Mesodermal cell (in vitro differentiated cells): ENCODE measurements around the gene RBPJL.
"Not testable (repeated sequence)": the region's sequence is repeated elsewhere in the genome, so short reads cannot be mapped to it uniquely, and the experiment has no call there.

Experiments used
- H3K27ac ChIP-seq: 2 replicates; pipeline ENCODE4 v1.7.0; 2013; ENCODE audit warnings: mild to moderate bottlenecking, low read depth, low read length, moderate library complexity; ENCODE audit not compliant: severe bottlenecking
- H3K36me3 ChIP-seq: 2 replicates; pipeline ENCODE4 v1.7.1; 2013; ENCODE audit warnings: mild to moderate bottlenecking, low read length, moderate library complexity; ENCODE audit not compliant: control insufficient read depth, insufficient read depth
- H3K4me1 ChIP-seq: one replicate; pipeline ENCODE4 v1.7.1; 2013; ENCODE audit warnings: mild to moderate bottlenecking, low read length; ENCODE audit not compliant: insufficient read depth, control insufficient read depth, poor library complexity, severe bottlenecking
- H3K4me3 ChIP-seq: 2 replicates; pipeline ENCODE4 v1.7.0; 2013; ENCODE audit warnings: low read length, control low read depth, mild to moderate bottlenecking; ENCODE audit not compliant: insufficient read depth, poor library complexity, severe bottlenecking; ENCODE audit errors: extremely low read depth
- H3K9me3 ChIP-seq: 2 replicates; pipeline ENCODE4 v1.7.1; 2013; ENCODE audit warnings: mild to moderate bottlenecking, low read length, moderate library complexity; ENCODE audit not compliant: control insufficient read depth
- WGBS, 2 experiments: methylation state at CpG; one replicate each; pipeline ENCODE4 v1.1.5; 2013; ENCODE audit warnings: missing lambda C conversion rate in 2 of 2; ENCODE audit not compliant: insufficient coverage in 2 of 2; 5-methylcytosine and 5-hydroxymethylcytosine counted together

Gene RBPJL

GRCh38 chr20:45343532-45344167 lies 37.0 kb downstream of the RBPJL start:
- WGBS, 2 experiments: 50 to 53% methylated on average over 5 of the region's 6 CpGs

GRCh38 chr20:45344168-45344860 lies 37.7 kb downstream of the RBPJL start:
- no peaks in the 10 kb centered on the region for H3K9me3 ChIP-seq
- peaks cover 20% of the 10 kb centered on the region for H3K36me3 ChIP-seq
- peaks cover 66% of the 10 kb centered on the region for H3K4me1 ChIP-seq
- H3K27ac ChIP-seq: peak overlapping the region; percentile 97
- 31 to 40% methylated on average over 5 to 7 of the region's 9 CpGs for WGBS, 2 experiments
- peak overlapping the region; percentile 79 for H3K4me3 ChIP-seq

More at GRCh38 chr20:45343532-45344167, 37.0 kb downstream of the RBPJL start:
- Histone ChIP-seq H3K36me3 (peaks cover 27% of the 10 kb centered on the region), H3K4me1 (peaks cover 72% of the 10 kb centered on the region), H3K27ac (peak overlapping the region; percentile 97), H3K9me3 (no peaks in the 10 kb centered on the region), H3K4me3 (peak overlapping the region; percentile 79)

DNA sequence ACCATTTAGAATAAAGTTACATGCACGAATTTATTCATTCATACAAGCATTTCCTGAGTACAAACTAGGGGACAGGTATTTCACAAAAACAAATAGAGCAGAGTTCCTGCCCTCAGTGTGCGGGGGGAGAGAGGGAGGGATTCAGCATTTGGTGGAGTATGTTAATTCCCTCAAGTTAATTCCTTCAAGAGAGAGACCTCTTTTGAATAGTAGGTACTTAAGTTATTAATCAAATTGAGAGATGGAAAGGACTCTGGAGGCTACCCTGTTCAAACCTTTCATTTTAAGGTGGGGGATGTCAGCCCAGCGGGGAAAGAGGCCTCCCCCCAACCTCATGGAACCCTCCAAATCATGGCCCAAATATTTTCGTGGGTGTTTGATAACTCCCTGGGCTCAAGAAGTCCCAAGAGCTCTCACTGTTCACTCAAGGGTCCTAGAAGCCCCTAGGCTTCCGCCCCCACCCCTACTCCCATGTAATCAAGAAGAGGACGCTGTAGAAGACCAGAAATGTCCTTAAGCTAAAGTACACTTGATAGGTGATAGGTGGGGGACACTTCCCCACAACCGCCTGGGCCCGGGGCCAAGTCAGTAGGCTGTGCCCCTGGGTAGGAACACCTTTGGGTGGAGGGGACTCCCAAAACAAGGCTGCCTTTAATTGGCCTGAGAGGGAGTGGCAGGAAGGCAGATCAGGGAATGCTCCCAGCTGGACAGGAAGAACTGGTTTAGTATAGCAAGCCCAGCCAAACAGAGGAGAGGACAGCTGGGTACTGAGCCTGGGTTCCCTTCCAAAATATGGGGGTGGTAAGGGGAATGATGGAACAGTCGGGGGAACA lies 38.7 kb downstream of the RBPJL start:
- peak overlapping the region; percentile 79 for H3K4me3 ChIP-seq
- WGBS, 2 experiments: 43 to 83% methylated on average over 2 of the region's 9 CpGs
- H3K27ac ChIP-seq: peak overlapping the region; percentile 97

GRCh38 chr20:45346291-45346718 lies 39.7 kb downstream of the RBPJL start:
- peak overlapping the region; percentile 79 for H3K4me3 ChIP-seq
- H3K9me3 ChIP-seq: no peaks in the 10 kb centered on the region
- H3K36me3 ChIP-seq: peaks cover under 1% of the 10 kb centered on the region
- 61 to 81% methylated on average over 3 of the region's 3 CpGs for WGBS, 2 experiments
- no peak overlapping the region for H3K27ac ChIP-seq
- peaks cover 51% of the 10 kb centered on the region for H3K4me1 ChIP-seq

More for the DNA sequence above, 38.7 kb downstream of the RBPJL start:
- Histone ChIP-seq H3K4me1 (peaks cover 59% of the 10 kb centered on the region), H3K36me3 (peaks cover 10% of the 10 kb centered on the region), H3K9me3 (no peaks in the 10 kb centered on the region)

DNA sequence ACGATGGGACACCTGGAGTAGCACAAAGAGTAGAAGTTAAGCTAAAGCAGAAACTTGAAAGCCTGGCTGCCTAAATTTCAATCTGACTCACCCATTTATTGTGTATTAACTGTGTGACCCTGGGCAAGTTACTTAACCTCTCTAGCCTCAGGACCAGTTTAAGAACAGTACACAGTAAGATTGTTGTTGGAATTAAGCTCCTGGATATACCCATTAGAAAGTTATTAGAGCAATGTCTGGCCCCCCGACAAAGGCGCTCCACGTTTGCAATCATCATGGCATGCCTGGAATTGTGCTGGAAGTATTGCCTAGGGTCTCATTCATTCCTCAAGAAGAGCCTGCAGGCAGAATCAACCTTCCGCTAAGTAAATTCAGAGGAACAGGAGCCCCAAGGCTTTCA lies 40.2 kb downstream of the RBPJL start:
- H3K36me3 ChIP-seq: no peaks in the 10 kb centered on the region
- H3K9me3 ChIP-seq: no peaks in the 10 kb centered on the region
- peaks cover 46% of the 10 kb centered on the region for H3K4me1 ChIP-seq
- 52 to 54% methylated on average over 2 of the region's 5 CpGs for WGBS, 2 experiments
- H3K27ac ChIP-seq: peak overlapping the region; percentile 43
- H3K4me3 ChIP-seq: peak overlapping the region; percentile 79

GRCh38 chr20:45347297-45347935 lies 40.8 kb downstream of the RBPJL start:
- Histone ChIP-seq H3K9me3 (no peaks in the 10 kb centered on the region), H3K36me3 (no peaks in the 10 kb centered on the region), H3K27ac (peak overlapping the region; percentile 67), H3K4me1 (peaks cover 40% of the 10 kb centered on the region), H3K4me3 (peak overlapping the region; percentile 79)
- WGBS, 2 experiments: 0% methylated on average over 1 of the region's 10 CpGs; no CpG with 5 or more reads in 1 of the 2 experiments

GRCh38 chr20:45347936-45348778 lies 41.5 kb downstream of the RBPJL start, which contains the start of gene SDC4:
Gene SDC4, minus strand, starts transcription at chr20:45348424. Its CDS starts 40 bp downstream, at chr20:45348384.
- H3K27ac ChIP-seq: peak within 1 kb of the TSS; percentile 67
- peaks cover 33% of the 10 kb centered on the region for H3K4me1 ChIP-seq
- 3% methylated on average over 23 to 48 of the region's 77 CpGs for WGBS, 2 experiments

DNA sequence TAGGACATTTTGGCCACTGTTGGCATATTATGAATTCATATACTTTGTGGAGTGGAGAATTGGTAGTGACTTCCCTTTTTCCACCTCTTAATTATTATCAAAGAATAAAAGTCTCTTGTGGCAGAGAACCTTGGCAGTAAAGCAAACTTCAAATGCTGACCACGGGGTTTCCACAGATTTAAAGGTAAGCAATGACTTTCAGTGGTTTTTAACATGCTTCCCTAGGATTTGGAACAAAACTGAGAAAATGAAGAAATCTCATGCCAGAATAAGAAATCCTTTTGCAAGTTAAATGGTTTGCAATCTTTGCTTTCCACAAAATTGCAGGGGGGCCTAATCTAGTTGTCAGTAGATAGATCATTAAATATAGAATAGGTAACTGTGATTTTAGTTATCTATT lies 43.6 kb downstream of the RBPJL start:
- H3K4me3 ChIP-seq: no peak overlapping the region
- no peaks in the 10 kb centered on the region for H3K36me3 ChIP-seq
- 100% methylated on average over 1 of the region's 1 CpG; no CpG with 5 or more reads in 1 of the 2 experiments for WGBS, 2 experiments

More at GRCh38 chr20:45347936-45348778, 41.5 kb downstream of the RBPJL start, which contains the start of gene SDC4:
- Histone ChIP-seq H3K4me3 (peak within 1 kb of the TSS; percentile 79), H3K9me3 (no peaks in the 10 kb centered on the region), H3K36me3 (no peaks in the 10 kb centered on the region)

DNA sequence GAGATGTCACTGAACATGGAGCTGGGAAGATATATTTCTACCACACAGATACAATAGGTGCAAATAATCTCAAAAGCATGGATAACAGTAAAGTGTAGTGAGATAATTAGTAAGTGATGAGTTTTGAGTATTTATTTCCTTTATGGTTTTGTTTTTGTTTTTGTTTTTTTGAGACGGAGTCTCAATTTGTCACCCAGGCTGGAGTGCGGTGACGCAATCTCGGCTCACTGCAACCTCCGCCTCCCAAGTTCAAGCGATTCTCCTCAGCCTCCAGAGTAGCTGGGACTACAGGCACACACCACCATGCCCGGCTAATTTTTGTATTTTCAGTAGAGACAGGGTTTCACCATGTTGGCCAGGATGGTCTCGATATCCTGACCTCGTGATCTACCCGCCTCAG lies 44.2 kb downstream of the RBPJL start:
- not testable (repeated sequence) for H3K27ac ChIP-seq, H3K36me3 ChIP-seq, H3K4me3 ChIP-seq, H3K9me3 ChIP-seq
- 95 to 97% methylated on average over 7 to 8 of the region's 10 CpGs for WGBS, 2 experiments
- peaks cover 33% of the 10 kb centered on the region for H3K4me1 ChIP-seq

More for the DNA sequence above, 43.6 kb downstream of the RBPJL start:
- H3K9me3 ChIP-seq: no peaks in the 10 kb centered on the region
- H3K27ac ChIP-seq: no peak overlapping the region
- peaks cover 34% of the 10 kb centered on the region for H3K4me1 ChIP-seq
